ENCODE data around the gene UGT1A8. TPM values are rescaled to one million over a fixed set of nuclear protein-coding genes. Genes with fewer than 3 reads are reported as not detected.

Gene UGT1A8
- polyA plus RNA-seq, 2 of the 4 experiments (the other 2 are of a cell fraction), result 0.22 TPM; not detected in 1

Other genes with a start within 250 kb of the UGT1A8 start
- gene USP40, start 50.9 kb upstream of the UGT1A8 start, polyA plus RNA-seq (2011; rRNA removed), result 57.0 and 65.3 TPM in 2 replicates
- gene USP40, start 50.9 kb upstream of the UGT1A8 start, polyA plus RNA-seq (2017; fragmentation: RNase III; extraction: RNeasy Plus Mini Kit Qiagen cat#74134 plus additional on column Dnase treatment), result 22.9 to 24.6 TPM (median 24.5 TPM) in 3 replicates
- gene UGT1A10, start 18.8 kb downstream of the UGT1A8 start, polyA plus RNA-seq (2011; rRNA removed), result 0.10 and 0.12 TPM in 2 replicates
- not detected in 3 replicates for gene UGT1A10, start 18.8 kb downstream of the UGT1A8 start, polyA plus RNA-seq (2017; fragmentation: RNase III; extraction: RNeasy Plus Mini Kit Qiagen cat#74134 plus additional on column Dnase treatment)
- 10.6 and 11.0 TPM in 2 replicates for gene UGT1A9, start 54.3 kb downstream of the UGT1A8 start, polyA plus RNA-seq (2011; rRNA removed)
- gene UGT1A9, start 54.3 kb downstream of the UGT1A8 start, polyA plus RNA-seq (2017; fragmentation: RNase III; extraction: RNeasy Plus Mini Kit Qiagen cat#74134 plus additional on column Dnase treatment), result 10.3 to 13.1 TPM (median 11.8 TPM) in 3 replicates
- gene UGT1A7, start 64.3 kb downstream of the UGT1A8 start, polyA plus RNA-seq (2011; rRNA removed), result 8.9 and 10.0 TPM in 2 replicates
- gene UGT1A7, start 64.3 kb downstream of the UGT1A8 start, polyA plus RNA-seq (2017; fragmentation: RNase III; extraction: RNeasy Plus Mini Kit Qiagen cat#74134 plus additional on column Dnase treatment), result 6.9 to 9.8 TPM (median 9.3 TPM) in 3 replicates
- gene UGT1A6, start 75.3 kb downstream of the UGT1A8 start, polyA plus RNA-seq (2011; rRNA removed), result 3.5 and 5.5 TPM in 2 replicates
- 2.0 to 2.9 TPM (median 2.5 TPM) in 3 replicates for gene UGT1A6, start 75.3 kb downstream of the UGT1A8 start, polyA plus RNA-seq (2017; fragmentation: RNase III; extraction: RNeasy Plus Mini Kit Qiagen cat#74134 plus additional on column Dnase treatment)
- 0.05 TPM in 1 of 2 replicates, not detected in the other for gene UGT1A5, start 95.3 kb downstream of the UGT1A8 start, polyA plus RNA-seq (2011; rRNA removed)
- gene UGT1A5, start 95.3 kb downstream of the UGT1A8 start, polyA plus RNA-seq (2017; fragmentation: RNase III; extraction: RNeasy Plus Mini Kit Qiagen cat#74134 plus additional on column Dnase treatment), result 0.12 TPM in 1 of 3 replicates, not detected in the others
- 0.09 and 0.13 TPM in 2 replicates for gene UGT1A4, start 101.1 kb downstream of the UGT1A8 start, polyA plus RNA-seq (2011; rRNA removed)
- 0.05 to 0.14 TPM (median 0.12 TPM) in 3 replicates for gene UGT1A4, start 101.1 kb downstream of the UGT1A8 start, polyA plus RNA-seq (2017; fragmentation: RNase III; extraction: RNeasy Plus Mini Kit Qiagen cat#74134 plus additional on column Dnase treatment)
- 0.39 and 0.49 TPM in 2 replicates for gene UGT1A3, start 111.4 kb downstream of the UGT1A8 start, polyA plus RNA-seq (2011; rRNA removed)
- gene UGT1A3, start 111.4 kb downstream of the UGT1A8 start, polyA plus RNA-seq (2017; fragmentation: RNase III; extraction: RNeasy Plus Mini Kit Qiagen cat#74134 plus additional on column Dnase treatment), result 0.08 to 0.23 TPM (median 0.17 TPM) in 3 replicates
- 1.9 and 2.5 TPM in 2 replicates for gene UGT1A1, start 142.6 kb downstream of the UGT1A8 start, polyA plus RNA-seq (2011; rRNA removed)
- gene UGT1A1, start 142.6 kb downstream of the UGT1A8 start, polyA plus RNA-seq (2017; fragmentation: RNase III; extraction: RNeasy Plus Mini Kit Qiagen cat#74134 plus additional on column Dnase treatment), result 1.4 to 2.0 TPM (median 1.9 TPM) in 3 replicates
- 0.63 and 0.71 TPM in 2 replicates for gene MROH2A, start 160.7 kb downstream of the UGT1A8 start, polyA plus RNA-seq (2011; rRNA removed)
- gene MROH2A, start 160.7 kb downstream of the UGT1A8 start, polyA plus RNA-seq (2017; fragmentation: RNase III; extraction: RNeasy Plus Mini Kit Qiagen cat#74134 plus additional on column Dnase treatment), result 0.04 to 0.28 TPM (median 0.10 TPM) in 3 replicates
- 111 and 119 TPM in 2 replicates for gene HJURP, start 236.9 kb downstream of the UGT1A8 start, polyA plus RNA-seq (2011; rRNA removed)
- gene HJURP, start 236.9 kb downstream of the UGT1A8 start, polyA plus RNA-seq (2017; fragmentation: RNase III; extraction: RNeasy Plus Mini Kit Qiagen cat#74134 plus additional on column Dnase treatment), result 102 to 109 TPM (median 103 TPM) in 3 replicates

Measured in A549 (cell line).